Measurements from ENCODE around the gene LRP10. TPM values are rescaled to one million over a fixed set of nuclear protein-coding genes. Genes with fewer than 3 reads are reported as not detected.

The LRP10 gene
- total and polyA plus RNA-seq, 2 experiments from 2014 or later: 40.8 to 62.7 TPM

DNA sequence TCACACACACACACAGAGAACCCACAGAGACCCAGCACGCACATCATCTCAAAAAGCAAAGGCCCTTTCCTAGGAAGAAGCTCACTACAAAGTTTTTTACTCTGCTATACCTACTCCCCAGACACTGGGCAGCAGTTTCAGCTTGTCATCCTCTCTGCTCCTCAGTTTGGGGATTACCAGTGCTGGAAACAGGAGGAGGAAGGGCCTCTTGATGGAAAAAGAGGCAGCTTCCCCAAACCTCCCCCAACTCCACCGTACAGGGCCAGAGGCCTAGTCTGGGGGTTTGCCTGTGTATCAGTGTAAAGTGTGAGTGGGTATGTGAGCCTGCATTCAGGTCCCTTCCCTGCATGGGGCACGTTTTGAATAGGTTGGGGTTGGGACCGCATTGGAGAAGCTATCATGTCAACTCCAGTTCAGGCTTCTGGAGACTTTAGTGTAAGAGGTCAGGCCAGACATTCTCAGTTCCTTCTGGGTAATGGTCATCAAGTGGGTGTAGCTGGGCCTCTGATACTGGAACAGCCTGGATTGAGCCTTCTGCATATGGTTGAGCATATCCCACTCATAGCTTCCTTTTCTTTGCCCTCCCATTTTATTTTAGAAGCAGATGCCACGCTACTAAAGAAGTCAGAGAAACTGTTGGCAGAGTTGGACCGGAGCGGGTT lies 12.7 kb downstream of the LRP10 start:
- DNase-seq (ENCODE audit: low read depth in 1 of 2, low spot score in 1 of 2): no peak

GRCh38 chr14:22884738-22885523 lies 13.4 kb downstream of the LRP10 start:
- Histone ChIP-seq H3K4me1 (ENCODE audit: low read depth) (peaks cover 28% of the 10 kb centered on the region), H3K27ac (no peak overlapping the region), H3K4me3 (no peak overlapping the region), H3K36me3 (no peaks in the 10 kb centered on the region), H3K27me3 (no peaks in the 10 kb centered on the region), H3K9me3 (ENCODE audit: low read depth) (no peaks in the 10 kb centered on the region)
- TF ChIP-seq, protein P1, sequence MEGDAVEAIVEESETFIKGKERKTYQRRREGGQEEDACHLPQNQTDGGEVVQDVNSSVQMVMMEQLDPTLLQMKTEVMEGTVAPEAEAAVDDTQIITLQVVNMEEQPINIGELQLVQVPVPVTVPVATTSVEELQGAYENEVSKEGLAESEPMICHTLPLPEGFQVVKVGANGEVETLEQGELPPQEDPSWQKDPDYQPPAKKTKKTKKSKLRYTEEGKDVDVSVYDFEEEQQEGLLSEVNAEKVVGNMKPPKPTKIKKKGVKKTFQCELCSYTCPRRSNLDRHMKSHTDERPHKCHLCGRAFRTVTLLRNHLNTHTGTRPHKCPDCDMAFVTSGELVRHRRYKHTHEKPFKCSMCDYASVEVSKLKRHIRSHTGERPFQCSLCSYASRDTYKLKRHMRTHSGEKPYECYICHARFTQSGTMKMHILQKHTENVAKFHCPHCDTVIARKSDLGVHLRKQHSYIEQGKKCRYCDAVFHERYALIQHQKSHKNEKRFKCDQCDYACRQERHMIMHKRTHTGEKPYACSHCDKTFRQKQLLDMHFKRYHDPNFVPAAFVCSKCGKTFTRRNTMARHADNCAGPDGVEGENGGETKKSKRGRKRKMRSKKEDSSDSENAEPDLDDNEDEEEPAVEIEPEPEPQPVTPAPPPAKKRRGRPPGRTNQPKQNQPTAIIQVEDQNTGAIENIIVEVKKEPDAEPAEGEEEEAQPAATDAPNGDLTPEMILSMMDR (IDR thresholded peaks at IDR 0.05; ENCODE audit: low read depth, low read length): no peak
- no peak for DNase-seq (ENCODE audit: low read depth in 1 of 2, low spot score in 1 of 2)

More for the DNA sequence above, 12.7 kb downstream of the LRP10 start:
- Histone ChIP-seq H3K36me3 (no peaks in the 10 kb centered on the region), H3K4me1 (ENCODE audit: low read depth) (peaks cover 28% of the 10 kb centered on the region), H3K27me3 (no peaks in the 10 kb centered on the region), H3K9me3 (ENCODE audit: low read depth) (no peaks in the 10 kb centered on the region), H3K27ac (no peak overlapping the region), H3K4me3 (no peak overlapping the region)
- TF ChIP-seq, protein P1 (IDR thresholded peaks at IDR 0.05; ENCODE audit: low read depth, low read length): no peak

GRCh38 chr14:22885975-22886374 lies 14.4 kb downstream of the LRP10 start:
- no peaks in the 10 kb centered on the region for H3K27me3 ChIP-seq
- H3K4me3 ChIP-seq: peak overlapping the region; percentile 45
- no peaks in the 10 kb centered on the region for H3K36me3 ChIP-seq
- H3K9me3 ChIP-seq (ENCODE audit: low read depth): no peaks in the 10 kb centered on the region
- no peak for DNase-seq (ENCODE audit: low read depth in 1 of 2, low spot score in 1 of 2)
- no peak overlapping the region for H3K27ac ChIP-seq
- peaks cover 28% of the 10 kb centered on the region for H3K4me1 ChIP-seq (ENCODE audit: low read depth)
- TF ChIP-seq, protein P1 (IDR thresholded peaks at IDR 0.05; ENCODE audit: low read depth, low read length): no peak

DNA sequence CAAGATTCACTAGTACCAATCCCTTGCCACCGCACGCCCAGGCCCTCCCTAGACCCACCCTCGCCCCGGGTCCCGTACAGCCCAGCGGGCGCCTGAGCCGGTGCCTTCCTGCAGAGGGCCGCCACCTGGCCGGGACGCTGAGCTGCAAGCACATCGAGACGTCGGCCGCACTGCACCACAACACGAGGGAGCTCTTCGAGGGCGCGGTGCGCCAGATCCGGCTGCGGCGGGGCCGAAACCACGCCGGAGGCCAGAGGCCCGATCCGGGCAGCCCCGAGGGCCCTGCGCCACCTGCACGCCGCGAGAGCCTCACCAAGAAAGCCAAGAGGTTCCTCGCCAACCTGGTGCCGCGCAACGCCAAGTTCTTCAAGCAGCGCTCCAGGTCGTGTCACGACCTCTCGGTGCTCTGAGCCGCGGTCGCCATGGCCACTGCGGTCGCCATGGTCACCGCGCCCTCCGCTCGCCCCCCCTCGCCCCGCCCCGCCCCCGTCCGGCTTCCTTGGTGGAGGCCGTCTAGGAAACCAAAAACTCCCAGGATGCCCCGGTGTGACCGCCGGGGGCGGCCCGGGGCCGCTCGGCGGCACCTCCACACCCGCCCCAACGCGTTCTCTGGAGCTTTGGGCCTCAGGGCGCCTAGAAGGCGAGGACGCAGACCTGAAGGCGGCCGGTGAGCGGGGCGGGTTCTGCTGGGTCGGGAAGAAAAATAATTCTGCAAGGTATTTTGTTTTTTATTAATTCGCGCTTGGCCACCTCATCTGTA lies 15.1 kb downstream of the LRP10 start:
- Histone ChIP-seq H3K4me3 (peak overlapping the region; percentile 45), H3K9me3 (ENCODE audit: low read depth) (no peaks in the 10 kb centered on the region), H3K4me1 (ENCODE audit: low read depth) (peaks cover 28% of the 10 kb centered on the region), H3K36me3 (no peaks in the 10 kb centered on the region), H3K27ac (peak overlapping the region; percentile 67), H3K27me3 (no peaks in the 10 kb centered on the region)
- peak; percentile 73 to 78 for DNase-seq (ENCODE audit: low read depth in 1 of 2, low spot score in 1 of 2)
- TF ChIP-seq, protein P1 (IDR thresholded peaks at IDR 0.05; ENCODE audit: low read depth, low read length): no peak

DNA sequence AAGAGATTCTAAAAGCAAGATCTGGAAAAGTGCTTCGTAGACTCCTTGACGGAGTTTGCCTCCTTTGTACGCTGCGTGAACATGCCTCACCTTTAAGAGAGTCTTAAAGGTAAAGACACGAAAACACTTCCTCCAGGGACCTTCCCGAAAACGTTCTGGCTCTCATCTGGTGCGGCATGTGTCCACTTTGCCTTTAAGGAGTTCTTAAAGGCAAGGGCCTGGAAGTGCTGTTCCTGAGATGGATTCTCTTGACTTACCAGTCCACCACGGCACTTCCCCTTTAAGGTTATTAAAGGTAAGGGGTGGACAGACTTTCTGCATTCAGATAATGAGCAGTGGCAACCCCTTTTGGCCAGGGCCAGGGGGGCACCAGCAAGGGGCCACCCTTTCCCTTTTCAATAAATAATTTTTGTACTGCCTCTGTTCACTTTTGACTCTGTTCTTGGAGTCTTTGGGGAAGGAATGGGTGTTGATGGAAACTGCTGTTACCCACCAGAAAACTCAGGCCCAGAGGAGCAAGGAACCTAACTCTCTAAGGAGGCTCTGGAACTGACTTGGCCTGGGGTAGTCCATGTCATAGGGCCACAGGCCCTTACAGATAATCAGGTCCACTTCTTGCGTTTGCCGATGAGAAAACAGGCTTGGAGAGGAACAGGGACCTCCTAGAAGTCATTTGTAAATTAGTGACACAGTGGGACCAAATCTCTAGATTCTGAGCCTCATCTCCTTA lies 15.9 kb downstream of the LRP10 start:
- Histone ChIP-seq H3K36me3 (no peaks in the 10 kb centered on the region), H3K27ac (peak overlapping the region; percentile 67)
- DNase-seq (ENCODE audit: low read depth in 1 of 2, low spot score in 1 of 2): peak; percentile 89 to 90

More for the DNA sequence above, 15.9 kb downstream of the LRP10 start:
- Histone ChIP-seq H3K4me3 (peak overlapping the region; percentile 45), H3K9me3 (ENCODE audit: low read depth) (no peaks in the 10 kb centered on the region), H3K27me3 (no peaks in the 10 kb centered on the region), H3K4me1 (ENCODE audit: low read depth) (peaks cover 25% of the 10 kb centered on the region)
- TF ChIP-seq, protein P1 (IDR thresholded peaks at IDR 0.05; ENCODE audit: low read depth, low read length): no peak

All from cardiac muscle cell (in vitro differentiated cells and primary cell).